Astrocyte of the spinal cord (primary cell): Measurements from ENCODE around the gene TMEM129.

Experiments
- DNase-seq: peaks from one replicate; pipeline ENCODE4 v3.0.0; 2011; ENCODE audit warnings: low read depth, low spot score
- H3K4me3 ChIP-seq: 2 replicates; pipeline ENCODE4 v1.5.1; 2011; ENCODE audit warnings: low read depth, mild to moderate bottlenecking, low read length, moderate library complexity
- CTCF ChIP-seq: IDR thresholded peaks from 2 replicates; pipeline ENCODE4 v1.5.1; 2012; ENCODE audit warnings: low read depth, mild to moderate bottlenecking, low read length, inconsistent platforms
- in situ Hi-C: cut with HindIII; loops from 2 replicates; pipeline ENCODE4 v1.10.0; 2017; ENCODE audit warnings: low sequenced_read_pairs

Gene TMEM129

GRCh38 chr4:1669850-1670249 lies 51.3 kb downstream of the TMEM129 start:
- no peak overlapping the region for H3K4me3 ChIP-seq
- in situ Hi-C loops: no loop called here
- TF ChIP-seq CTCF: no peak
- DNase-seq: no peak

GRCh38 chr4:1669270-1669669 lies 51.9 kb downstream of the TMEM129 start:
- DNase-seq: no peak
- in situ Hi-C loops: no loop called here
- no peak overlapping the region for H3K4me3 ChIP-seq
- TF ChIP-seq CTCF: no peak

GRCh38 chr4:1668488-1668840 lies 52.7 kb downstream of the TMEM129 start:
- no peak for TF ChIP-seq CTCF
- in situ Hi-C loops: no loop called here
- no peak for DNase-seq

GRCh38 chr4:1667273-1667672 lies 53.9 kb downstream of the TMEM129 start:
- TF ChIP-seq CTCF: no peak
- in situ Hi-C loops: no loop called here
- DNase-seq: no peak
- H3K4me3 ChIP-seq: no peak overlapping the region

More at GRCh38 chr4:1668488-1668840, 52.7 kb downstream of the TMEM129 start:
- no peak overlapping the region for H3K4me3 ChIP-seq

GRCh38 chr4:1666391-1666790 lies 54.7 kb downstream of the TMEM129 start:
- no peak for DNase-seq
- in situ Hi-C loops: no loop called here
- H3K4me3 ChIP-seq: no peak overlapping the region
- TF ChIP-seq CTCF: no peak
